CD4-positive, alpha-beta T cell treated with Interleukin-2 at 100 ng/mL for 4 hours (primary cell): ENCODE measurements around the gene TSPAN11.
"Not testable (repeated sequence)": the region's sequence is repeated elsewhere in the genome, so short reads cannot be mapped to it uniquely, and the experiment has no call there.

ENCODE experiments used
- DNase-seq: peaks from one replicate; pipeline ENCODE4 v3.0.0-alpha.2; 2020; ENCODE audit warnings: low spot score

TSPAN11 gene

GRCh38 chr12:31019561-31019960 lies 93.0 kb downstream of the TSPAN11 start:
- DNase-seq = no peak

- DNase-seq = no peak
Measured at GRCh38 chr12:31019976-31020375, 93.4 kb downstream of the TSPAN11 start.

DNA sequence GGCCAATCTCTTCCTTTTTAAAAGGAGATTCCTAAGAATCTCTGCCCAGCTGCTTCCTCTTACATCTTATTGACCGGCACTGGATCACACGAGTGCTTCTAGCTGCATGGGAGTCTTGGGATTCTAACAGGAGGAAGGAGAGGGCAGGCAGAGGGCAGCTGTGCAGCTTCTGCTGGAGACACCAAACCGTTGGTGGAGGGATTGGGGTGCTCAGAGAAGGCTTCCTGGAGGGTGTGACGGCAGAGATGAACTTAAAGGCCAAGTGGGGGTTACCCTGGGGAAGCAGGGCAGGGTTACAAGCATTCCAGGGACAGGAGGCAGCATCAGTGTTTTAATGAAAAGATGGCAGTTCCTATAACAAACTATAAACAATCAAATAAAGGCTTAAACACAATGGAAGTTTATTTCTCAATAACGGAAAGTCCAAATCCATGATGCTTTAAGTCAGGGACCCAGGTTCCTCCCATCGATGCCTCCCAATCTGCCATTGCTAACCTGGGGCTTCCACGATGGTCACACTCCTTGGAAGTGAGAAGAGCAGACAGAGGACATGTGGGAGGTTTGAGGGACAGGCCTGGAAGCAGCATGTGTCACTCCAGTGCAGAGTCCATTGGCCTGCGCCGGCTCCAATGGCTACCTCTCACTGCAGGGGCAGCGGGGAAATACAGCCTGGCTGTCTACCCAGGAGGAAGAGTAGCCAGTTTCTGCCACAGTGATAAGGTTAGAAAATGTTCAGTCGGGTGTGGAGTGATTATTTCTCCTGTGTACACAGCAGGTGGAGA lies 94.0 kb downstream of the TSPAN11 start:
- no peak for DNase-seq

- no peak for DNase-seq
Measured at GRCh38 chr12:31021181-31021580, 94.6 kb downstream of the TSPAN11 start.

- DNase-seq = no peak
Measured at GRCh38 chr12:31021809-31022494, 95.4 kb downstream of the TSPAN11 start.

DNA sequence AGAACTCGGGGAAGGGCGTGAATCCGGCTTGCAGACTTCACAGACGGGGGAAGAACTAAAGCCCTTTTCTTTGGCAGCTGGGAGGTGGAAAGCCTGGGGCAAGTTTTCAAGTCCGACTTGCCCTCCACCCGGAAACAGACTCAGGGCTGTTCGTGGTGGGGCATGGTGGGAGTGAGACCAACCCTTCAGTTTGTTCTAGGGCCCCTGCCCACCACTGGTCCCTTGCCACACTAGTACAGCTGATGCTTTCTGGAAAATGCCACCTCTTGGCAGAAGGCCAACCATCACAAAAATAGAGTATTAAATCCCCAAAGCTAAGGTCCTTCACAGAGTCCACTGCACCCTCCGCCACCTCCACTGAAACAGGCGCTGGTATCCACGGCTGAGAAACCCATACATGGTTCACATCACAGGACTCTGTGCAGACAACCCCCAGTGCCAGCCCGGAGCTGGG lies 96.8 kb downstream of the TSPAN11 start:
- DNase-seq = no peak

GRCh38 chr12:31026202-31026601 lies 99.7 kb downstream of the TSPAN11 start:
- no peak for DNase-seq

GRCh38 chr12:31027006-31027405 lies 100.5 kb downstream of the TSPAN11 start:
- DNase-seq = not testable (repeated sequence)

- DNase-seq = no peak
Measured at GRCh38 chr12:31029468-31029867, 102.9 kb downstream of the TSPAN11 start.

DNA sequence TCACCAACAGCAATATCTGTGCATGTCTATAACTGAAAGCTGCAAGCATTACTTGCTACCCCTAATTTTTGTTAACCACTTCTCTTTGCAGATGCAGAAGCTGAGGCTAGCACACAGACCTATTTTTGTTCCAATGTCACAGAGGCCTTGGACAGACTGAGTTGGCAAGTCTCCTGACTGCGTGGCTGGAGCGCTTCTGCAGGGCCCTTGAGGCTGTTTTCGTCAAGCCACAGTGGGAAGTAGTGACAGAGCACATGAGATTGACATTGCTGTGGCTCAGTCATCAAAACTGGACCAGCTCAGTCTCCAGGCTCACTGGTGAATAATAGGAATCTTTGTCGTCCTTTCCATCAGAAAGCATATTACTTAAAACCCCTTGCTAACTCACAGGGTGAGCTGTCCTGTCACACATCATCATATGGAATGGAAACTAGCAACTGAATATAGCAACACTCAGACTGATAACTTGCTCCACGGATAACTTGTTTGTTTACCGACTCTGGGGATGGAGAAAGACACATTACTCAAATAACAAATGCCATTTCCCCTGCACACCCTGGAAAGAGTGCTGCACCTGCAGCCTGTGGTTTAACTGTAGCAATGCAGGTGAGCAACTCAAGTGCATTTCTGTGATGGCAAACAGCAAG lies 103.5 kb downstream of the TSPAN11 start:
- no peak for DNase-seq

GRCh38 chr12:31031951-31032335 lies 105.4 kb downstream of the TSPAN11 start:
- no peak for DNase-seq

GRCh38 chr12:31033146-31033545 lies 106.6 kb downstream of the TSPAN11 start:
- DNase-seq = no peak

DNA sequence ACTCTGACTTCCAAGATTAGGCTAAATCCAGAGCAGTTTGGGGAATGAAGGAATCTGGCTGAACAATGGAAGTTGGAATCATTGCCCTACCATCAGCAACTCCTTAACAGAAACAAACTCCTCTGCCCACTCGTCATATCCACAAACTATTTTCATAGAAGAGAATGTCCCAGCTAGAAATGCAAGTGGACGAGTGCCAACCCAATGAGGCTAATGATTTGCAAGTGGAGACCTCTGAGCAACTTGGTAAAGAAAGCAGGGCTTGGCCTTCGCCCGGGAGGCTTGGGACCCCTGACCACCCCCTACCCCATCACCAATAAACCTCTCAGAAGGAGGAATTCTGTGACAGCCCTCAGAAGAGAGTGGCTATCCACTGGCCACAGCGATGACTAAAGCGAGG lies 107.1 kb downstream of the TSPAN11 start:
- no peak for DNase-seq

DNA sequence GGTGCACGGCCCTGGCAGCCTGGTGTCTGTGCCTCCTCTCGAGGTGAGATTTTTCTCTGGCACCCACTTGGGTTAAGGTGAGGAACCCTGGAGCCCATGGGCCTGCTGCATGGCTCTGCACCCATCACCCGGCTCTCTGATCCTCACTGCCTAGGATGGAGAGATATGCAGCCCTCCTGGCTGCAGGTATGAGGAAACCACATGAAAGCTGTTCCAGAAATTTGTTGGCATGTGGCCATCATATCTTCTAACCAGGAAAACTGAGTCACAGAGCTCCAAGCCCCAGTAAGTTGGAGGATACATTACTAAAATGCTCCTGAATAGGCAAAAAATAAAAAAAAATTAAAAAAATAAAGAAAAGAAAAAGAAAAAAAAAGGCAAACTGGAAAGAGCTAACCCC lies 107.8 kb downstream of the TSPAN11 start:
- no peak for DNase-seq

GRCh38 chr12:31035226-31035625 lies 108.7 kb downstream of the TSPAN11 start:
- DNase-seq = no peak

DNA sequence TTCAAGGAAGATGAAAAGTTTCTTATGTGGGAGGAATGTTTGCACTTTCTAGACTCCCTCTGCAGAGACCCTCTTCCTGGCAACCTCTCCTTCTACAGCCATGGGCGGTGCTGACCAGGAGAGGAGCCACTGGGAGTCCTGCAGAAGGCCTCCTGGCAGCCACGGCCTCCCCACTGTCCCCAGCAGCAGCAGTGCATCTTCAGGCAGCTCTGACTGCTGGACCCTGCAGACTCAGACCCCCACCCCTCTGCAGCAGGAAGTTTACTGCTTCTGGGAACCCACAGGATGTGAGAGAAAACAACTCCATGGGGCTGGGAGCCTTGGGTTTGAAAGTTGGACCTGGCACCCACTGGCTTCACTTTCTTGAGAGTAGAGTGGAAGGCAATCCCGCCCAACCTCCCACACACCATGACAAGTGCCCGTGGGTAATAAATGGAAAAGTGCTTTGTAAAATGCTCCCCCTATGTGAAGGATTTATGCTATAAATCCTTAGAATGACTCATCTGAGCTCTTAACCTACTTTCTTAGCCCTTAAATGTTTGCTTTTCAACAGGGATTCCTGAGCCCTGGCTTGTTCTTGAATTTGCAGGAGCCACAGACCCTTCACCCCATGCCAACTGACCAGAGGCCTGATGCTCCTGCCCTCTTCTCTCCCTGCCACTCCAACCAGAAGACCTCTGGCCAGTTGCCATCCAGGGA lies 109.6 kb downstream of the TSPAN11 start:
- DNase-seq = no peak

DNA sequence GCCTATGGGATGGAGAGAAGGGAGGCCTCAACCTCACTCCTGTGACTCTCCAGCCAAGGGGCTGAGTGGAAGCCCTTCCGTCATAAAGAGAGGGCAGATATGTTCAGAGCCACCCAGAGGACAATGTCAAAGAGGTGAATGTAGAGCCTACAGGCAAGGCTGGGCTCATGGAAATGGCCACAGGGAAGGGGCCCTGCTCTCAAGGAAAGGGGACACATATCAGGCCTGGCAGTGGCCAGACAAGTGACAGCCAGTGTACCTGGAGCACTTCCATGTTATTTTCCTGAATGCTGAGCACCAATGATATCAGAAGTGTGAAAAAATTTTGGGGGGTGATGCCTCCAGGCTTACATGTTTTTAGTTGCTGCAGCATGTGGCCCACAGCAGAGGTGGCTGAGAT lies 110.5 kb downstream of the TSPAN11 start:
- no peak for DNase-seq

DNA sequence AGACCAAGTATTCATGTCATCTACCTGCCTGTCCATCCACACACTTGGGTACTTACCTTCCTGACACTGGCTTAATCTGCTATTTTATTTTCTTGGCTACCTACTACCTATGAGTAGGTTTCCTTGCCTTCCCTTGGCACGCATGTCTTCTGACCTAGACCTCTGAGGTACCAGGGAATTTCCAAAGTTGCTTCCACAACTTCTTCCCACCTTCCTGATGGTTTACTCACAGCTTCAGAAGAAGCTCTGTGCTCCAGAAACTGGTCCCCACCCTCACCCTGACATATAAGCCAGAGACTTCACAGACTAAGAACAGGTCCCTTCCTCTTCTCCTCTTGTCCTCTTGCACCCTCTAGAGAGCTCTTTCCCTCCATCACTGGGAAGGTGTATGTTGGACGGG lies 111.4 kb downstream of the TSPAN11 start:
- no peak for DNase-seq

- DNase-seq = no peak
Measured at GRCh38 chr12:31041033-31041564, 114.6 kb downstream of the TSPAN11 start.
